HG03159 (cell line): ENCODE measurements around the gene PARVB.

ENCODE experiments used
- ATAC-seq: cut with Tn5 transposase; IDR thresholded peaks from one replicate; pipeline ENCODE4 v1.9.1; 2021; ENCODE audit warnings: mild to moderate bottlenecking, moderate library complexity; ENCODE audit not compliant: unreplicated experiment

Gene PARVB

DNA sequence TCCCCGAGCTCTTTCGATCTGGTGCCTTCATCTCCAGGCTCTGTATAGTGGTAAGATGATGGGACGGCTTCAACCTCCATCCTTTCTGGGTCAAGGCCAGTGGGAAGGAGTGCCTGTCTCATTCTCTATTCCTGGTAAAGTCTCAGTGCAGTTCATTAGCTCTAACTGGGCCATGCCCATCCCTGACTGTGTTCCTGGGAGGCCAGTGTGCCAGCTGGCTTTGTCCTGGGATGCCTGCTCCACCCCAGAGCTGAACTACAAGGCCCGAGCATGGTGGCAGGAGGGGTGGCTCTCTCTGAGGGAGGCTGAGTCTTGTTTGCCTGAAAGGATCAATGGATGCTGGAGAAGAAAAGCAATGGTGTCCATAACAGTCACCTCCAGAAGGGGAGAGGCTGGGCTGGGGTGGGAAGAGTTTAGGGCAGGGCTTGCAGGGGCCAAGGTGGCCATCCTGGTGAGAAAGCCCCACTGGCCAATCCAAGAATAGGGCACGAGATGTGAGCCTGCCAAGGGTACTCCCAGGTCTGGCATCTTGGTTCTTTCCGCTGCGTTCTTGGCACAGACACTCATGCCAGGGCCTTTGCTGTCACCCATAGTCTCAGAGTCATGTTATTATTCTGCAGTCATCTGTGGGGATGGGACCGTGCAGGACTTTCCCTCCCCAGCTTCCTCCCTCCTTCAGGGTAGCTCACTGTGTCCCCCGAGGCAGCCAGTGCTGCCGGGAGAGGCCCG lies 60.1 kb downstream of the PARVB start:
- ATAC-seq = no peak

DNA sequence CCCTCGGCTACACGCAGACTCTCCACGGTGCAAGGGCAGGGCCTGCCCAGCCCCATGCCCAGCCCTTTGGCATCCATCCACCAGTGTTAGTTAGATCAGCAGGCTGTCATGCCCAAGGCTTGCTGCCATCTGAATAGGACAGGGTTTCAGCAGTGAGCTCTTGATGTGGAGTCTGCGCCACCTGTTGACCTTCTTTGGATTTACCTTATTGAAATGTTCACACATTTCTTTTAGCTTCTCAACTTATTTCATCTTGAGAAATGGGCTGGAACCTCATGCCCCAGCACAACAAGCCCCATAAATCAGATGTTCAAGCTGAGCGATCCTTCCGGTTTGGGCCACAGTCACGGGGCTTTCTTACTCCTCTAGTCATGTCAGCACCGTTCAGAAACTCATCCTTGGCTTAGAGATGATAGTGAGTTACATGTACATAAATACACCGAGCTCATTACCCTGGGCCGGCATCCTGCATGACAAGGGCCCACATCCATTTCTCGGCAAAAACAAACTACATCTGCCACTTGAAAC lies 61.7 kb downstream of the PARVB start:
- no peak for ATAC-seq

DNA sequence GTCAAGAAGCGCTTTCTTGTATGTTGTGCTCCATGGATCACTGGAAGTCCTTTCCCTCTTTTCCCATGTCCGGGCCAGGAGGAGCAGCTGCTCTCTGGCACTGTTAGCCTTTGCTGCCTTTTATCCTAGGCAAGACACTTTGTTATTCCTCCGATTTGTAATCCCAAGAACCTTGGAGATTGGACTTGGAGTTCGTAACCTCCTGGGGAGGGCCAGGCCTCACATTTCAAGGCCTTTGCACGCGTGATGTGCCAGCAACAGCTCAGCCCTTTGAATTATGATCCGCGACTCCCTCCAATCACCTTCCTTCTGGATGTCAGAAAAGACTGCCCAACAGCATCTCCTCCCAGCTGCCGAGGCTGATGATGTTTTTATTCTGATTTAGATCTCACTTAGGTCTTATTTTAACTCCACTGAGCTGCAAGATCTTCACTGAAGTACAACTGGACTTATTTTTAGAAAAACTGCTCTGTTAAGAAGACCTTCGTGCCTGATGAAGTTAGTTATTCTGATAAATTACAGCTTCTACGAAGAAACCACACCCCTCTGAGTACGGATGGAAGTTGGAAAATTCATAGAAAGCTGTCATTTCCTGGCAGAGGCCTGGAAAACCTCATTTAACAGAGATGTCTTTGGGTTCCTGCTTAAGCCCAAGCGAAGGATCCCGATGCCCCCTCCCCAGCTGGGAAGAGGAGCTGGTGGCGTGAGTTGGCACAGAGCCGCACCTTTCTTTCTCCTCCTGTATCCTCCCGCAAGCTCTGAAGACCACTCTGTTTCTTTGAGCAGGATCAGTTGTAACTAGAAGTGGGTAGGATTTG lies 62.4 kb downstream of the PARVB start:
- no peak for ATAC-seq

- ATAC-seq = no peak
Measured at GRCh38 chr22:44087089-44087430, 63.0 kb downstream of the PARVB start.

GRCh38 chr22:44088976-44089570 lies 65.0 kb downstream of the PARVB start:
- ATAC-seq = no peak

DNA sequence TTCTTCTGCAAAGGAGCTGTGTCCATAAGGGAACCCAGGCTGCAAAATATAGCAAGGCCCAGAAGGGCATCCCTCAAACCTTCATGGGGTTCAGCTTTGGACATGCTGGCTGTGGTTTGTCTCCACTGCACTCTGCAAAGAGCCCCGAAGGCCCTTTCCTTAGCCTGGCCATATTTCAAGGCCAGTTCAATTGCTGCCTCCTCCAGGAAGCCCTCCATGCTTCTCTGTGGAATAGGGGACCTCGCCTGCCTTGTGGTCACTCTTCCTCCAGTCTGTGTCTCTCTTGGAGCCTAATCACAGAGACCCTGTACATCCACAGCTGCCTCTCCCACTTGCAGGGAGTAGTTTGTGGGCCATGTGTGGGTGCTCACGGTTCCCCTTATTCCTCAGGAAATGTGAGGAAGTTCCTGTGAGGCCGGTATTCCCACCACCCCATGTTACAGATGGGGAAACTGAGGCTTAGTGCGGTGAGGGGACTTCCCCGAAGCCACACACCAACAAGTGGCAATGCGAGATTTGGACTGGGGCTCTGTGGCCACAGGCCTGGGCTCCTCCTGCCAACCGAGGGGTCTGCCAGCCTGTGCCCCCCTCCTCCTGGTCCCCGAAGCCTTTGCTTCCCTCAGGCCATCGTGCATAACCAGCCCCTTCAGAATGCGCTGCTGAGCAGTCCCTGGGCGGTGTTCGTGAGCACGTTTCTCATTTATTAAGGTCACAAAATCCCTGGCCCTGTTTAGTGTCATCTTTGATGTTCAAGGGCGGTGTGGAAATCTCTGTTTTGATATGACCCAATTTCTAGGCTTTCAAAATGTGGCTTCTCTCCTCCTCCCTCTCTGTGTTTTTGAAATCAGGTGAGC lies 65.8 kb downstream of the PARVB start:
- ATAC-seq = no peak

- ATAC-seq = no peak
Measured at GRCh38 chr22:44090571-44090905, 66.4 kb downstream of the PARVB start.

DNA sequence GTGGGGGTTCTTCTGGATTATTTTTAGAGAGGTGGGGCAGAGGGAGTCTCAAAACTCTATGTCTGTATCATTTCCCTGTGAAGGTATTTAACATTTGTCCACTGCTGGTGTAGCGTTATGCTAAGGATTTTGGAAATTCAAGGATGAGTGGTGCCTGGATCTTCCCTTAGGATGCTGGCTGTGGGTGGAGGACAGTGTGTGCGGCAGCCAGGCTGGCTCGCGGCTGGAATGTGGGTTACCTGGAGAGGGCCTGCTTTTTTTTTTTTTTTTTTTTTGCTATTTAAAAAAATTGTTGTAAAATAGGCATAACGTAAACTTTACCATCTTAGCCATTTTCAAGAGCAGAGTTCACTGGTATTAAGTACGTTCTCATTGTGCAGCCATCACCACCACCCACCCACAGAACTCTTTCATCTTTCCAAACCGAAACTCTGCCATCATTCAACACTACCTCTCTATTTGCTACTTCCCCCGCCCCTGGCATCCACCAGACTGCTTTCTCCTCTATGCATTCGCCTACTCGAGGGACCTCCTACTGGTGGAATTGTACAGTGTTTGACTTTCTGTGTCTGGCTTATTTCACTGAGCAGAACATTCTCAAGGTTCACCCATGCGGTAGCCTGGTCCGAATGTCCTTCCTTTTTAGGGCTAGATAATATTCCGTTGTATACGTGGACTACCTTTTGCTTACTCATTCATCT lies 67.1 kb downstream of the PARVB start:
- no peak for ATAC-seq

DNA sequence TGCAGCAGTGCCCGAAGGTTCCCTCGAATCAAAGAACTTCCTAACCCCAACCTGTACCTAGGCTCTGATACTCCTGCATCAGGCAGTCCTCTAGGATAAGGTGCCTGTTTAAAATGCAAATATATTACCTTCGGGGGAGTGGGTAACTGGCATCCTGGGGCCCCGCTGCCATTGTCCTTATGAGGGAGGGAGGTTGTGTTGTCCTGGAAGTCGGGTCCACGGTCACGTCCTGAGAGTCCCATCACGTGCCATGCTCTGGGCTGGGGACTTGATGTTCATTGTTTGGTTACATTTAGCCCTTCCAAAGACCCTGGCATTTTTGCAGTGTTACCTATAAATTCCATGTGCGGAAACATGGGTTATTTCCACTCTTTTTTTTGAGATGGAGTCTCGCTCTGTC lies 67.6 kb downstream of the PARVB start:
- ATAC-seq = no peak

DNA sequence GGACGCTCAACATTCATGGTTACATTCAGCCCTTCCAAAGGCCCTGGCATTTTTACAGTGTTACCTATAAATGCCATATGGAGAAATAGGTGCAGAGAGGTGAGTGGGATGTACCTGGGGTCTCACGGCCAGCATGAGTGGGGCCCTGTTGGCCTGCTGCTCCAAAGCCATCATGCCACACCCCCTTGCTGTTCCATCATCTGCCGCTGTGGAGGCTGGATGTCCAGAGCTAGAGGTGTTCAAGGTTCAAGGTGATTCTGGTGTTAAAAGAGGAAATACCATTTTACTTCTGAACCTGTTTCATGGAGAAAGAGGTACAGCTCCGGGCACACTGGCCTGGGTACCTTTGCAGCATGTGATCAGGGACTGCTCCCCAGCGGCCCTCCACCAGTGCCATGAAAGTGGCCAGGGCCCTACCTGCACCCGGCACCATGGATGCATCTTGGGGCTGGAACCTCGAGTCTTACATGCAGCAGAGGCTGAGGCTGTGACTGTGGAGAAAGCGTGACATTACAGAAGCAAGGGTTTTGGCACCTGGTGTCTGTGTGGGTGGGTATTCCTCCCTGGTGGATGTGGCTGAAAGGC lies 68.6 kb downstream of the PARVB start:
- ATAC-seq = no peak

GRCh38 chr22:44093791-44094190 lies 69.7 kb downstream of the PARVB start:
- ATAC-seq = no peak

DNA sequence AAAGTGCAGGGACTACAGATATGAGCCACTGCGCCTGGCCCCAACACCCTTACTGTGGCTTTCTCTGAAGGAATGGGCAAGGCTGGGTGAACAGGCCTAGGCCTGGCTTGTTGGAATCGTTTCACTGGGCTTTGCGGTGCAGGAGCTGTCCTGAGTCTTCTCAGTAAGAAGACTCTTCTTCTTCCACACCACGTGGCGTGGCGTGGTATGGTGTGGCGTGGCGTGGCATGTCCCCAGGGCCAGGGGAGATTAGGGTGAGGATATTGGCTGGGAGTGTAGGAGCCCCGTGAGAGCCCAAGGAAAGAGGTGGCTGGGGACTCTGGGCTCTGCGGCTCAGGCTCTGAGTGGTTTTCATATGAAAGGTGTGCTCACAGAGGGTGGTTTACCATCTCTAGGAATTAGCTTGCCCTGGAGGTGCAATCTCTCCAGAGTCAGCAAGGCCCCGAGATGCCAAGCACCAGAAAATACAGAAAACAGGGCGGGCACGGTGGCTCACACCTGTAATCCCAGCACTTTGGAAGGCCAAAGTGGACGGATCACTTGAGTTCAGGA lies 70.7 kb downstream of the PARVB start:
- ATAC-seq = no peak

DNA sequence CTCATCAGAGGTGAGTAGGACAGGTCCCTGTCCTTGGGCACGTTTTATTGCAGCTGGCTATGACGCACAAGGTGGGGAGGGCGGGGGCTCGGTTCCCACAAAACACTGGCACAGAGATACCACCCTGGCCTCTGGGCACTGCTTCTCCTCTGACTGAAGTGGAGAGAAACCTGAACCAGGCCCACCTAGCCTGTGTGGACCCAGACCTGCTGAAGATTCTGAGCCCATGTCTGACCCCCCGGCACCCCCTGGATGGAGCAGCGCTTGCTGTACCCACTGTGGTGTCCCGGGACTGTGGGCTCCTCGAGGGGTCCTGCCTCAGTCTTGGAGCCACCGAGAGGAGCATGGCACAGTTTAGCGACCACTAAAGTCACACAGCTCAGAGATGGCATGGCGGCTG lies 72.6 kb downstream of the PARVB start:
- no peak for ATAC-seq

GRCh38 chr22:44097263-44098020 lies 73.3 kb downstream of the PARVB start:
- no peak for ATAC-seq

GRCh38 chr22:44098021-44098739 lies 74.1 kb downstream of the PARVB start:
- no peak for ATAC-seq

GRCh38 chr22:44098966-44099530 lies 74.9 kb downstream of the PARVB start:
- no peak for ATAC-seq

DNA sequence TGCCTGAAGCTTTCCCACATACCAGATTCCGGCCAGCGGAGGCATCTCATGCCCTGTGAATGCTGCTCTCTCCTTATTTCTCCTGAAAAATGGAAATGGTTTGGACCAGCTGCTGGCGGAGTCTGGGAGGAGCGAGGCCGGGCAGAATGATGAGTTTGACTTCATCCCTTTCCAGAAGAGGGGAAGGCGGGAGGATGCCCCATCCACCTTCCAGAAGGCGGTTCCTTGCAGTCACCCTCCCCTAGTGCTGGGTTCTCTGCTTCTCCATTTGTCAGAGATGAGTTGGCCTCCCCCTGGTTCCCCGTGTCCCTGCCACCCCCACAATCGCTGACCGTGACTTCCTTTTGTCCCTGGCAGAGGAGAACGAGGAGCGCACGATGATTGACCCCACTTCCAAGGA lies 75.6 kb downstream of the PARVB start:
- ATAC-seq = no peak

DNA sequence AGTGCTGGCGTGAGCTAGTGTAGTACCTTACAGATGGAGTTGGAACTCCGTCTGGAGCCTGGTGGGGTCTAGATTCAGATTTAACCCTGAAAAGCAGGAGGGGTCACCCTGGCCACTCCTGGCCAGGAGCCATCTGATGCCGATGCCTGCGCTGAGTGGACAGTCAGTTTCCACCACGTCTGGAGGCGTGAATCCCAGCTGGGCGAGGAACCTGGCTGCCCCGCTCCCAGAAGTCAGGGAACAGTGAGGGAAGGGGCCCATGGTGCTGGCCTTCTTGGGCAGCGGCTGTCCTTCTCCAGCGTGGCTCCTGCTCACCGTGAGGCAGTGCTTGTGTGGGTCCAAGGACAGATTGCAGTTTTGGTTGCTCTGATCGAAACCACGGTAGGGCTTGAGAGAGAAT lies 76.3 kb downstream of the PARVB start:
- no peak for ATAC-seq
